GM19238 (cell line): ENCODE measurements around the gene PRPF31.
"Not testable (repeated sequence)": the region's sequence is repeated elsewhere in the genome, so short reads cannot be mapped to it uniquely, and the experiment has no call there.

ENCODE experiments used
- DNase-seq: peaks from one replicate; pipeline ENCODE4 v3.0.0; 2011; ENCODE audit warnings: low spot score; ENCODE audit not compliant: insufficient read length

PRPF31 gene, protein sequence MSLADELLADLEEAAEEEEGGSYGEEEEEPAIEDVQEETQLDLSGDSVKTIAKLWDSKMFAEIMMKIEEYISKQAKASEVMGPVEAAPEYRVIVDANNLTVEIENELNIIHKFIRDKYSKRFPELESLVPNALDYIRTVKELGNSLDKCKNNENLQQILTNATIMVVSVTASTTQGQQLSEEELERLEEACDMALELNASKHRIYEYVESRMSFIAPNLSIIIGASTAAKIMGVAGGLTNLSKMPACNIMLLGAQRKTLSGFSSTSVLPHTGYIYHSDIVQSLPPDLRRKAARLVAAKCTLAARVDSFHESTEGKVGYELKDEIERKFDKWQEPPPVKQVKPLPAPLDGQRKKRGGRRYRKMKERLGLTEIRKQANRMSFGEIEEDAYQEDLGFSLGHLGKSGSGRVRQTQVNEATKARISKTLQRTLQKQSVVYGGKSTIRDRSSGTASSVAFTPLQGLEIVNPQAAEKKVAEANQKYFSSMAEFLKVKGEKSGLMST

DNA sequence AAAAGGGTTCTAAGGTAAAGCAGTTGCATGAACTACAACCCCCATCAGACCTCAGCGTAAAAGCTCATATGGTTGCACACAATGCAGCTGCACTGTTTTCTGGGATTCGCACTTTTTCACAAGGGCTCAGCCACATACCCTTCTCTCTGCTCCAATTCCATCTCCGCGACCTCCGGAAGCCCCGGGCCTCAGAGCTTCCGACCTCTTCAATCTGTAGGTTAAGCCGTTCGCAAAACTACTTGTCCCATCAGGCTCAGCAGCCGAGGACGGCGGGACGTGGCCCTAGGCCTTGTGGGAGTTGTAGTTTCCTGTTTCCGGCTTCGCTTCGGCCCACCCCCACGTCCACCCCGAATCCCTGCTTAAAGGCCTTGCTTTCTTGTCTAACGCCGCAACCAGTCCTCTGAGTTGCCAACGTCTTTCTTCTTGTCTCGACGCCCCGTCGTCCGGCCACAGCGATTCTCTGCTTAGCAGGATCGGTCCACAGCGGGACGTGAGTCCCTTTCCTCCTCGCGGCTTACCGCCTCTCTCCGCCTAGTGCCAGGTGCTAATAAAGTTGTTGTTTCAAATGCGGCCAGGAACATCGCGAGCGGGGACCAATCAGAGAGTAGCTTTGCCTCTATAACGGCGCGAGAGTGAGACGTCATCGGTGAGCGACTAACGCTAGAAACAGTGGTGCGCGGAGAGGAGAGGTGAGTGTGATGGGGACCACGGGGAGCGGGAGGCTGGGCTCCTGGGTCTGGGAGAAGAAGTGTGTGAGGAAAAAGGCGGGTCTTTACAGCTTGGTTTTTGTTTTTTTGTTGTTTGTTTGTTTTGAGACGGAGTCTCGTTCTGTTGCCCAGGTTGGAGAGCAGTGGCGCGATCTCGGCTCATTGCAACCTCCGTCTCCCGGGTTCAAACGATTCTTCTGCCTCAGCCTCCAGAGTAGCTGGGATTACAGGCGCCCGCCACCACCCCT lies at the start of gene PRPF31, which contains the start of gene TFPT:
Gene PRPF31, plus strand, starts transcription at position 646 of the 955 bp plus-strand sequence. CDS start 2,525 bp downstream, outside the sequence.
Gene TFPT, minus strand, starts transcription at position 549 of the 955 bp plus-strand sequence. Its CDS starts 388 bp downstream, at position 161.
- DNase-seq = peak; percentile 96

DNA sequence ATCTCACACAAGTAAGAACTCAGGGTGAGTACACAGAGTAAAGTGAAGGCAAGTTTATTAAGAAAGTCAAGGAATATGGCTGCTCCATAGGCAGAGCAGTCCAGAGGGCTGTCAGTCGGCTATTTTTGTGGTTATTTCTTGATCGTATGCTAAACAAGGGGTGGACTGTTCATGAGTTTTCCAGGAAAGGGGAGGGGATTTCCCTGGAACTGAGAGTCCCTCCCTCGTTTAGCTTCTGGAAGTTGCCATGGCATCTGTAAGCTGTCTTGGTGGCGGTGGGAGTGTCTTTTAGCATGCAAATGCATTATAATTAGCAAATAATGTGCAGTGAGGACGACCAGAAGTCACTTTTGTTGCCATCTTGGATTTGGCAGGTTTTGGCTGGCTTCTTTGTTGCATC lies 46.1 kb upstream of the PRPF31 start:
- no peak for DNase-seq

DNA sequence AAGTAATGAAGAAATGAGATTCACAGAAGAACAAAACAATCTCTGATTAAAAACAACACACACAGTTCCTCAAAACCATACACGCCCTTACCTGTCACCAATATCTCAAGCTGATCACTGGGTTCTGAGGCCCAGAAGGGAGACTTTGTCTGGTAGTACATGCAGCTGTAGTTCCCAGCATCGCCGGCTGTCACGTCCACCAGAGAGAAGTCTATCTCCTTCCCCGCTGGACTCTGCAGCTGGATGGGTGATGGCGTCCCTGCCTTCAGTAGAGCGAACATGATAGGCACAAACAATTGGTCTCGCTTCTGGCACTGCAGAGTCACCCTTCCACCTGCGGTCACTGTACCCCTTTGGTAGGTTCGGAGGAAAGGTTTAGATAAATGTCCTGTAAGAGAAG lies 41.7 kb upstream of the PRPF31 start:
- no peak for DNase-seq

DNA sequence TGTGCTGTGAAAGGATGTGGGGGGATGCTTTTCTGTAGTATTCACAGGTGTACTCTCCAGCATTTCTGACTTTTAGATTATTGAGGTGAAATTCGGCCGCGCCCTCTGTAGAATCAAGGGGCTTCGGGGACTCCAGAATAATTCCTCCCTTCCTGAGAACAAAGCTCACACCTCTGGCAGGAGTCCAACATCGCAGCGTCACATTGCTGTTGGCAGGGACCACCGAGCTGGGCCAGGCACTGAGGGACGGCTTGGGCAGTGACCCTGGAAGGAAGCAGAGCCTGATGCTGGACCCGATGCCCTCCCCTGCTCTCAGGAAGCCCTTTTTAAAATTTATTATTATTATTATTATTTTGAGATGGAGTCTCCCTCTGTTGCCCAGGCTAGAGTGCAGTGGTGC lies 40.7 kb upstream of the PRPF31 start:
- no peak for DNase-seq

DNA sequence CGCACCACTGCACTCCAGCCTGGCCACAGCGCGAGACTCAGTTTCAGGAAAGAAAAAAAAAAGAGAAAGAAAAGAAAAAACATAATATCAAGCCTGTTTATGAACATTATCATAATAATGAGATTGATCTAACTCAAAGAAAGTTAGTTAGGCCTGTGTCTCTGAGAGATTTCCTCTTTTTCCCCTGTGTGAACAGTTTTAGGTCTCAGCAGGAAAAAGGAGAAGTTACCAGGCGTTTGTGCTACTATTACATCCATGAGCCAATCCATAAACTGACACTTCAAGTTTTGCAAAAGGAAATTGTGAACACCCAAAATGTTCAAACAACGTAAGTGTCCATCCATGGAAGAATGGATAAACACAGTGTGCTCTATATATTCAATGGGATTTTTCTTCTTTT lies 38.2 kb upstream of the PRPF31 start:
- DNase-seq = no peak

DNA sequence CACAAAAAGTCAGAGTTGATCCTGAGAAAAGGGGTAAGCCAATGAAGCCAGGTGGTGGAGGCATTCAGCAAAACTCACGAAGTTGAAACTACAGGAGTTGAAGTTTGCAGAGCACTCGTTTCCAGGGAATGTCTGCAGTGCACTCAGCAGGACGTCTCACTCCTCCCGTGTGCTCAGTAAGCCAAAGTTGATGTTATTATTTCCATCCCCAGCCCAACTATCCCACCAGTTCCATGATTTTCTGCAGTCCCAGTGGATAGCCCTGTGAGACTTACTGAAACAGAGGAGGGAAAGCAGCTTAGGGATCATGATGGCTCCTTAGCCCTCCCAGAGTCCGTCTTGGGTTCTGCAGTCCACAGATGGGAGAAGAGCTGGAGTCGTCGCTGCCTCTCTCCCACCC lies 34.5 kb upstream of the PRPF31 start, which contains the start of gene TARM1:
Gene TARM1, minus strand, starts transcription at position 334 of the 400 bp plus-strand sequence. Its CDS starts 25 bp downstream, at position 309.
- DNase-seq = no peak

DNA sequence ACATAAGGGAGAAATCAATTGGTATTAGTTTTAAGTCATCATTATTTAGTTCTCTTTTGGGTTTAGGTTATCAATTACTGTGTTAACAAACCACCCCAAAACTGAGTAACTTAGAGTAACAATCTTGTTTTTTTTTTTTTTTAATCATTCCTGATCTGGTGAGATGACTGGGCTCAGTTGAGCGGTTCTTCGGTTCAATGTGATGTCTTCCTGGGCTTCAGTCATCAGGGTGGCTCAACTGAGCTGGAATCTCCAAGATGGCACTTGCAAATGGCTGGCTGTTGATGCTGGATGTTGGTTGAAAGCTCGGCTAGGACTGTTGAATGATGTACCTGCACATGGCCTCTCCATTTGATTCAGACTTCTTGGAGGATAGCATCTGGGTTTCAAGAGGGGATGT lies 31.1 kb upstream of the PRPF31 start:
- no peak for DNase-seq

DNA sequence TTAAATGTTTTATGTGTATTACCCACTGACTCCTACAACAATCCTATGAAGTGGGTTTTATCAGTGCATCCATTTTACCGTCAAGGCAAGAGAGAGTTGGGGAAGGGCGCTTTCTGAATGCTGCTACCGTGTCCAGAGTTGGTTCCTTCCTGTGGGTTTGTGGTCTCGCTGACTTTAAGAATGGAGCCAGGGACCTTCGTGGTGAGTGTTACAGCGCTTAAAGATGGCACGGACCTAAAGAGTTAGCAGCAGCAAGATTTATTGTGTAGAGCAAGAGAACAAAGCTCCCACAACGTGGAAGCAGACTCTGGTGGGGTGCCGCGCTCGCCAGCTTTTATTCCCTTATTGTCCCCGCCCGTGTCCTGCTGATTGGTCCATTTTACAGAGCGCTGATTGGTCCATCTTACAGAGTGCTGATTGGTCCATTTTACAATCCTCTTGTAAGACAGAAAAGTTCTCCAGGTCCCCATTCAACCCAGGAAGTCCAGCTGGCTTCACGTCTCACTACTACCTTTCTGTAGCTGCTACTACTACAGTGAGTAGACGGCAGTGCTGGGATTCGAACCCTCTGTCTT lies 21.0 kb upstream of the PRPF31 start:
- DNase-seq = no peak

DNA sequence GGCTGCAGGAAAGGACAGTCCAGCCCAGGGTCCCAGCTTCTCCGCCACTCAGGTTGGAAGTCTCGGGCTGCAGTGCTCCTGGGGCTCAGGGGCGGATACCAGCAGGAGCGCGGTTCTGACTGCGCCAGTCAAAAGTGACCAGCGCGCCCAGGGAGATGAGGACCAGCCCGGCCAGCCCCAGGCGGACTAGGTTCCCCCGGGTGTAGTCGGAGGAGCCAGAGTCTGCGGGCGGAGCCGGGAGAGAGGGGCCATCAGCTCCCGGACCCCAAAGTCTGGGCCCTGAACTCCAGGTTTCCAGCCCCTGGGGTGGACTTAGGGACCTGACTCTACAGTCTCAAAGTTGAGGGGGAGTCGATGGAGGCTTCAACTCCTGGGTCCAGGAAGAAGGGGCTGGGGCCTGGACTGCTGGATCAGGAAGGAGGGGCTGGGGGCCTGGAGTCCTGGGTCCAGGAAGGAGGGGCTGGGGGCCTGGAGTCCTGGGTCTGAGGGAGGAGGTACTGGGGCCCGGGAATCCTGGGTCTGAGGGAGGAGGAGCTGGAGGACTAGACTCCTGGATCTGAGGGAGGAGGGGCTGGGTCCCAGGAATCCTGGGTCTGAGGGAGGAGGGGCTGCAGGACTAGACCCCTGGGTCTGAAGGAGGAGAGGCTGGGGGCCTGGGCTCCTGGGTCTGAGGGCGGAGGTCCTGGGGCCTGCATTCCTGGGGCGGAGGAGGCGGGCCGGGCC lies 20.3 kb upstream of the PRPF31 start:
- DNase-seq = no peak

DNA sequence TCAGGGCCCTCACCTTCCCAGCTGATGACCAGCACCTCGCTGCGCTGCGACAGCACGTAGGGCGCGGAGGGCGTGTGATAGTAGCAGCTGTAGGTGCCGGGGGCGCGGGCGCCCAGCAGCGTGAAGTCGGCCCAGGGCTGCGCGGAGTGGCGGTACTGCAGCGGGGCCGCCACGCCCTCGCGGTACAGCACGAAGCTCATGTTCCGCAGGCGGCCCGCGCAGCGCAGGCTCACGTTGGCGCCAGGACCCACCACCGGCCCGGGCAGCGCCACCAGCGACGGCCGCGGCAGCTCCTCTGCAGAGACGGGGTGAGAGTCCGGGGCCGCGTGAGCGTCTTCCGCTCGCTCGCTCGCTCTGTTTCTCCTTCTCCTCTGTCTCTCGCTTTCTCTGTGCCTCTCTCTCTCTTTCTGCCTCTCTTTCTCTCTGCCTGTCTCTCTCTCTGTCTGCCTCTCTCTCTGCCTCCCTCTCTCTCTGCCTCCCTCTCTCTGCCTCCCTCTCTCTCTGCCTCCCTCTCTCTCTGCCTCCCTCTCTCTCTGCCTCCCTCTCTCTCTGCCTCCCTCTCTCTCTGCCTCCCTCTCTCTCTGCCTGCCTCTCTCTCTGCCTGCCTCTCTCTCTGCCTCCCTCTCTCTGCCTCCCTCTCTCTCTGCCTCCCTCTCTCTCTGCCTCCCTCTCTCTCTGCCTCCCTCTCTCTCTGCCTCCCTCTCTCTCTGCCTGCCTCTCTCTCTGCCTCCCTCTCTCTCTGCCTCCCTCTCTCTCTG lies 19.5 kb upstream of the PRPF31 start:
- DNase-seq = not testable (repeated sequence)

DNA sequence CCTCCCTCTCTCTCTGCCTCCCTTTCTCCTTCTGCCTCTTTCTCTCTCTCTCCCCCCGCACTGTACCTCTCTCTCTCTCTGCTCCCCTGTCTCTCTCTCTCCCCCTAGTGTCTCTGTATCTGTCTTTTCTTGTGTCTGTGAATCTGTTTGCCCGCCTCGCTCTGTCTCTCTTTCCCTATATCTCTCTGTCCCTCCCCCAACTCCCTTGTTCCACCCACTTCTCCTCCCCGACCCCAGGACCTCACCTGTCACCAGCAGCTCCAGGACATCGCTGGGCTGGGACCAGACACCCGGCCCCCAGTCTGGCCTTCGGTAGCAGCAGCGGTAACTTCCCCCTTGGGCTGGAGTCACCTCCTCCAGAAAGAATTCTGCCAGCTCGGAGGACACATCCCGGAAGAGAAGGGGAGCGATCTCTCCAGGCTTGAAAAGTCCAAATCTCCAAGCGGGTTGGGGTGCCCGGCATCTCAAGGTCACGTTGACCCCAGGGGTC lies 18.9 kb upstream of the PRPF31 start:
- DNase-seq = no peak

DNA sequence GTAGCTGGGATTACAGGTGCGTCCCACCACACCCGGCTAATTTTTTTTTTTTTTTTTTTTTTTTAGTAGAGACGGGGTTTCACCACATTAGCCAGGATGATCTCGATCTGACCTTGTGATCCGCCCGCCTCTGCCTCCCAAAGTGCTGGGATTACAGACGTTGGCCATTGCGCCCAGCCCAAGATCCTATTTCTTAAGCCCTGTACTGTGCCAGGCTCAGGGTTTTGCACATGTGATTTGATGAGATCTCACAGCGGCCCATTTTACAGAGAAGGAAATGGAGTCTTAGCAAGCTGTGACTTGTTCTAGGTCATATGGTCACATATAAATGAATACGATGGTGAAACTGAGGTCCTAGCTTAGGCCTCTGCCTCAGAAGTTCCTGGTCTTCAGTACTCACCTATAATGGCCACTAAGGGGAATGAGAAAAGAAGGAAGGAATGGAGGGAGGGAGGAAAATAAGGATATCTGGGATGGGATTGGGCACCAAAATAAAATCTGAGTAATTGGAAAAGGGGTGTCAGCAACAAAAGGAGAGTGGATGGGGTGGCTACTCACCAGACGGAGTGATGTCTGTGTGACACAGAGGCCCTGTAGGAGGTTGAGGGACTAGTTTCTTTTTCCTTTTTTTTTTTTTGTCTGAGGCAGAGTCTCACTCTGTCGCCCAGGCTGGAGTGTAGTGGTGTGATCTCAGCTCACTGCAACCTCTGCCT lies 16.2 kb upstream of the PRPF31 start:
- no peak for DNase-seq

DNA sequence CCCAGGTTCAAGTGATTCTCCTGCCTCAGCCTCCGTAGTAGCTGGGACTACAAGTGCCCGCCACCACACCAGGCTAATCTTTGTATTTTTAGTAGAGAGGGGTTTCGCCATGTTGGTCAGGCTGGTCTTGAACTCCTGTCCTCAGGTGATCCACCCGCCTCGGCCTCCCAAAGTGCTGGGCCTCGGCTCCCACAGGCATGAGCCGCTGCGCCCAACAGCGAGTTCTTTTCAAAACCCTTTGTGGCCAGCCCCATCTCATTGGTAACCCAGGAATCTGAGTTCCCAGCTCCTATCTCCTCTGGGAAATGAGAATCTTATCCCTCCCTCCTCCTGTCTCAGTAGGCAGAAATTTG lies 15.7 kb upstream of the PRPF31 start:
- not testable (repeated sequence) for DNase-seq

DNA sequence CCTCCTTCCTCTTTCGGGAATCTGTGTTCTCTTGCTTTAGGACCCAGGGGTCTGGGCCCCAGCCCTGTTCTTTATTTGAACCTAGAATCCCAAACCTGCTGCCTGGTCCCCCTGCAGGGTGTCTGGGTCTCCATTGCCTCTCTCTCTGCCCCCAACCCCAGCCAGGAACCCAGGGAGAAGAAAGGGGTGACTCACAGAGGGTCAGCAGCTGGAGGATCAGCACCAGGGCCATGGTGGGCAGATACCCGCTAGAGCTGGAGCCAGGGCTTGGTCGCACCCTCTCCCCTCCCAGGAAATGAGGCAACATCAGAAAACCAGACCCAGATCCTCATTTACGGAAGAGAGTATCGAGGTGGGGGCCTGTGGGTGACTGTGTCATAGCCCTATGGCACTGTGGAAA lies 15.0 kb upstream of the PRPF31 start, which contains the start of gene OSCAR:
Gene OSCAR, minus strand, starts transcription at position 243 of the 400 bp plus-strand sequence. Its CDS starts 11 bp downstream, at position 232.
- no peak for DNase-seq

DNA sequence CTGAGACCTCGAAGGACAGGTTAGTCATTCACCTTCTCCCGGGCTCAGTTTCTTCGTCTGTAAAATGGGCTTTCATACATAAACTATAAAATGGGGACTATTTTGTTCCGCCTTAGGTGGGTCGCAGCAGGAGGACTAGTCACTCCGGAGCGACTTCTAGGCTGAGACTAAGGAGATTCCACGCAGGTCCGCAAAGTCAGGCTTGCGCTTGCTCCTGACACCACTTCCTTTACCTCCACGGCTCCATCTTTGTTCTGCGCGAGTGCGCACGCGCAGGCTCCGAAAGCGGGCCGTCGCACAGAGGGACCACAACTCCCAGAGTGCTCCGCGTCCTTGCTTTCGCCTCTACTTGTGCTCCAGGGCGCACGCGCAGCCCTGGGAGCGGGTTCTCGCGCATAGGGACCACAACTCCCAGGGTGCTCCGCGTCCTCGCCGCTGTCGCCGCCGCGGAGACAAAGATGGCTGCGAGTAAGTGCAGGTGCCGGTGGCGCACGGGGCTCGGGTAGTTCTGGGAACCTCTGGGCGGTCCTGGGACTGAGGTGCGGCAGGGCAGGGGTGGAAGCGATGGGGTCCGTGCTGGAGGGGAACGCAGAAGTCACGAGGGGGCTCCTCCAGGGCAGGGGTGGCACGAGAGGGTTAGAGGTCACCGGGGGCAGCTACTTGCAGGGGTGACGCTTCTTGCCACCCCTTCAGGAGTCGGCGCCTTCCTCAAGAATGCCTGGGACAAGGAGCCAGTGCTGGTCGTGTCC lies 13.0 kb upstream of the PRPF31 start, which contains the start of gene NDUFA3:
Gene NDUFA3, plus strand, starts transcription at position 435 of the 749 bp plus-strand sequence. Its CDS starts 24 bp downstream, at position 459.
- peak; percentile 100 for DNase-seq

DNA sequence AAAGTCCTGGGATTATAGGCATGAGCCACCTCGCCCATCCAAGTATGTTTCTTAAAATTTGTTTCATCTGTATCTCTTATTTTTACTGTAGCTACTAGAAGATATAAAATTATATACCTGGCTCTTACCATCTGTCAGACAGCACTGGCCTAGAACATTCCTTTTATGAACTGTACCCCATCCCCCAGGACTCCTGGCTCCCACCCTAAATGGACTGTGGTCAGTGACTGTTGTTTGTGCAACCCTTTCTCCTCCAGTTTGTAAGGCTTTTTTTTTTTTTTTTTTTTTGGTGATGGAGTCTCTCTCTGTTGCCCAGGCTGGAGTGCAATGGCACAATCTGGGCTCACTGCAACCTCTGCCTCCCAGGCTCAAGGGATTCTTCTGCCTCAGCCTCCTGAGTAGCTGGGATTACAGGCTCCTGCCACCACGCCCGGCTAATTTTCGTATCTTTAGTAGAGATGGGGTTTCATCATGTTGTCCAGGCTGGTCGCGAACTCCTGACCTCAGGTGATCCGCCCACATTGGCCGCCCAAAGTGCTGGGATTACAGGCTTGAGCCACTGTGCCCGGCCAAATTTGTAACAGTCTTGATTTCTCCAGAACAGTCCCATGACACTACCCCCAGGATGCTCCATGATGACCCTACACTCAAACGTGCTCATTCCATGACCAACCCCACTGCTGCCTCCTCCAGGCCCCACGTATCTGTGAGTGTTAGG lies 10.4 kb upstream of the PRPF31 start:
- DNase-seq = no peak

DNA sequence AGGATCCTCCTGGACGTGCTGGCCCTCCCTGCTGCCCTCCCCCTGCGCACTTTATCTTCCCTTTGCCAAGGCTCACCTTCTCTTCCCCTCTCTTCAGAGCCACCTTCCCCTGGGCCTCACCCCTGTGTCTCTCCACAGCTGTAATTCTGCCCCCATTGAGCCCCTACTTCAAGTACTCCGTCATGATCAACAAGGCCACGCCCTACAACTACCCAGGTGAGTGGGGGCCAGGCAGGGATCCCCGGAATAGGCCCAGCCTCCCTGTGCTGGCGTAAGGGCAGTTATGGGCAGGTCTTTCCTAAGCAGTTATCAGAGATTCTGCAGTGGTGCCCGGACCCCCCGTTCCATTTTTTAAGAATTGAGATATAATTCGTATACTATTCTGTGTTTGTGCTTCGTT lies 9.8 kb upstream of the PRPF31 start:
- no peak for DNase-seq

DNA sequence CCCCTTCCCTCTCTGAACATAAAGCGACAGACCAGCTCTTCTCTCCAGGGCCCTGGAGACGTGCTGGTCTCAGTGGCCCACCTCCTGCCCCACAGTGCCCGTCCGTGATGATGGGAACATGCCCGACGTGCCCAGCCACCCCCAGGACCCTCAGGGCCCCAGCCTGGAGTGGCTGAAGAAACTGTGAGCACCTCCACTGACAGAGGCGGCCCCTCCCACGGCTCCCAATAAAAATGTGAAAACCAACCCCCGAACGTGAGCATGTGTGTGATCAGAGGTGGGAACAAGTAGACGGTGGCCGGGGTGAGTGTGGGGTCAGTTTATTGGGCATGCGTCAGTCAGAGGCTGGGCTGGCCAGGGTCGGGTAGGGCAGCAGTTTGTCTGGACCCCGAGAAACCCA lies 8.8 kb upstream of the PRPF31 start:
- no peak for DNase-seq
